MCF 10A (cell line): ENCODE results near the gene PLD1. TPM values are rescaled to one million over a fixed set of nuclear protein-coding genes. Genes with fewer than 3 reads are reported as not detected.

ENCODE experiments used
- BruUV-seq: library from RNA; stranded (reverse); fragments of 400-500 nt; replicated peaks from 2 replicates; lab custom pipeline; 2021; lab: Mats Ljungman, UMichigan
- CTCF ChIA-PET: fragments of 300-600 bp; sonication (Branson Sonifier 250); formaldehyde crosslinking; extraction: SDS; loops from one replicate; lab custom pipeline; 2021; ENCODE audit warnings: antibody characterized with exemption, inconsistent platforms; lab: Yijun Ruan, JAX
- POLR2A ChIA-PET: fragments of 300-600, 350-650 bp; sonication (Branson Sonifier 250); formaldehyde crosslinking; extraction: SDS; loops from one replicate; lab custom pipeline; 2020; ENCODE audit warnings: antibody characterized with exemption, inconsistent platforms; lab: Yijun Ruan, JAX
- DNase-seq: peaks from one replicate; pipeline ENCODE4 v3.0.0-alpha.2; 2018; ENCODE audit not compliant: unreplicated experiment
- H3K27ac Mint-ChIP-seq: one replicate; pipeline ENCODE4 v1.8.0; 2022; ENCODE audit warnings: mild to moderate bottlenecking, low read depth, mixed read lengths; ENCODE audit not compliant: unreplicated experiment
- H3K27me3 Mint-ChIP-seq: one replicate; pipeline ENCODE4 v1.8.0; 2022; ENCODE audit warnings: mixed read lengths; ENCODE audit not compliant: insufficient read depth, unreplicated experiment
- H3K36me3 Mint-ChIP-seq: one replicate; pipeline ENCODE4 v1.8.0; 2022; ENCODE audit warnings: mild to moderate bottlenecking, moderate library complexity, mixed read lengths; ENCODE audit not compliant: insufficient read depth, unreplicated experiment
- H3K4me1 Mint-ChIP-seq: one replicate; pipeline ENCODE4 v1.8.0; 2022; ENCODE audit warnings: mixed read lengths; ENCODE audit not compliant: insufficient read depth, unreplicated experiment
- H3K4me3 Mint-ChIP-seq: one replicate; pipeline ENCODE4 v1.8.0; 2022; ENCODE audit warnings: mild to moderate bottlenecking, moderate library complexity, mixed read lengths; ENCODE audit not compliant: unreplicated experiment
- H3K9me3 Mint-ChIP-seq: one replicate; pipeline ENCODE4 v1.8.0; 2022; ENCODE audit warnings: mixed read lengths; ENCODE audit not compliant: unreplicated experiment
- CTCF ChIP-seq: fragments of 200-600 bp; IDR thresholded peaks from one replicate; pipeline ENCODE4 v1.8.0; 2022; ENCODE audit warnings: antibody characterized with exemption, mild to moderate bottlenecking; ENCODE audit not compliant: unreplicated experiment
- intact Hi-C: fragments of 100-400 bp; cut with micrococcal nuclease; formaldehyde crosslinking; loops from 2 replicates; pipeline ENCODE4 v1.14.1; 2022
- total RNA-seq: library from RNA; stranded (reverse); gene quantifications from 2 replicates; pipeline ENCODE4 v1.2.3, GENCODE V29; 2022

Gene PLD1
- total RNA-seq, 1 experiment from 2014 or later, result 8.0 TPM

- DNase-seq, result peak; percentile 38
- no peaks in the 10 kb centered on the region for H3K27me3 Mint-ChIP-seq
- intact Hi-C loops, result loop anchor here (1.0 to 10.0 kb wide), 7 partner anchors 130 to 873 kb away; partner anchors contain the start of gene TNIK
- ChIA-PET POLR2A (interaction anchor here (1.0 to 4.0 kb wide), 6 partner anchors 23 to 130 kb away, joined by 3 to 21 read pairs (median 4); partner anchors contain the start of gene PLD1), CTCF (interaction anchor here (0.6 to 5.1 kb wide), 37 partner anchors 8 to 874 kb away, joined by 3 to 80 read pairs (median 4); no protein-coding TSS in a partner anchor)
- H3K36me3 Mint-ChIP-seq, result no peaks in the 10 kb centered on the region
- no peak overlapping the region for H3K27ac Mint-ChIP-seq
- TF ChIP-seq CTCF, result peak; percentile 48
- peaks cover 27% of the 10 kb centered on the region for H3K4me1 Mint-ChIP-seq
- no peak overlapping the region for H3K4me3 Mint-ChIP-seq
- BruUV-seq, result no TSS peak
- no peaks in the 10 kb centered on the region for H3K9me3 Mint-ChIP-seq
Measured at GRCh38 chr3:171833789-171834460, 23.6 kb upstream of the PLD1 start.

GRCh38 chr3:171832989-171833388 lies 22.7 kb upstream of the PLD1 start:
- CTCF ChIA-PET, result interaction anchor here (0.6 to 5.1 kb wide), 17 partner anchors 8 to 871 kb away, joined by 3 to 80 read pairs (median 7); no protein-coding TSS in a partner anchor
- BruUV-seq, result no TSS peak
- Mint-ChIP-seq H3K9me3 (no peaks in the 10 kb centered on the region), H3K4me1 (peaks cover 21% of the 10 kb centered on the region), H3K27ac (no peak overlapping the region), H3K36me3 (no peaks in the 10 kb centered on the region), H3K4me3 (no peak overlapping the region), H3K27me3 (no peaks in the 10 kb centered on the region)
- intact Hi-C loops, result loop anchor here (5.0 to 10.0 kb wide), 3 partner anchors 368 to 781 kb away; partner anchors contain the start of gene TNIK
- TF ChIP-seq CTCF, result no peak
- DNase-seq, result no peak
- POLR2A ChIA-PET, result interaction anchor here (1.3 to 4.0 kb wide), 2 partner anchors 22 to 44 kb away, joined by 4 to 21 read pairs; partner anchors contain the start of gene PLD1

GRCh38 chr3:171831936-171832335 lies 21.7 kb upstream of the PLD1 start:
- intact Hi-C loops, result loop anchor here (5.0 to 10.0 kb wide), 3 partner anchors 367 to 780 kb away; partner anchors contain the start of gene TNIK
- ChIA-PET CTCF (interaction anchor here (1.4 to 6.6 kb wide), 4 partner anchors 21 to 509 kb away, joined by 4 to 103 read pairs (median 60); partner anchors contain the start of gene PLD1), POLR2A (interaction anchor here (0.7 to 4.0 kb wide), 4 partner anchors 21 to 191 kb away, joined by 3 to 21 read pairs (median 6); partner anchors contain the start of gene PLD1)
- Mint-ChIP-seq H3K4me1 (peaks cover 19% of the 10 kb centered on the region), H3K9me3 (no peaks in the 10 kb centered on the region), H3K27me3 (no peaks in the 10 kb centered on the region), H3K36me3 (no peaks in the 10 kb centered on the region), H3K4me3 (no peak overlapping the region), H3K27ac (no peak overlapping the region)
- TF ChIP-seq CTCF, result no peak
- DNase-seq, result no peak
- no TSS peak for BruUV-seq

- Mint-ChIP-seq H3K4me1 (peaks cover 23% of the 10 kb centered on the region), H3K27me3 (no peaks in the 10 kb centered on the region), H3K4me3 (no peak overlapping the region), H3K9me3 (no peaks in the 10 kb centered on the region), H3K27ac (no peak overlapping the region), H3K36me3 (no peaks in the 10 kb centered on the region)
- POLR2A ChIA-PET, result interaction anchor here (0.8 to 5.1 kb wide), 9 partner anchors 9 to 184 kb away, joined by 3 to 67 read pairs (median 7); partner anchors contain the start of gene PLD1
- DNase-seq, result no peak
- CTCF ChIA-PET, result interaction anchor here (0.6 to 6.6 kb wide), 37 partner anchors 8 to 865 kb away, joined by 3 to 103 read pairs (median 5); partner anchors contain the start of gene PLD1
- no peak for TF ChIP-seq CTCF
- no TSS peak for BruUV-seq
- intact Hi-C loops, result loop anchor here (1.0 to 10.0 kb wide), 8 partner anchors 58 to 869 kb away; partner anchors contain the start of gene TNIK
Measured at GRCh38 chr3:171830518-171830875, 20.2 kb upstream of the PLD1 start.
